DMS79 (cell line): ENCODE data around the gene ARHGAP32.
"Not testable (repeated sequence)": the region's sequence is repeated elsewhere in the genome, so short reads cannot be mapped to it uniquely, and the experiment has no call there.

Source experiments
- DNase-seq: peaks from one replicate; lab custom pipeline; 2025; lab: John Stamatoyannopoulos, UW

The ARHGAP32 gene

GRCh38 chr11:129023968-129024676 lies 168.0 kb downstream of the ARHGAP32 start:
- DNase-seq: no peak

GRCh38 chr11:129021295-129021694 lies 170.8 kb downstream of the ARHGAP32 start:
- DNase-seq: no peak

DNA sequence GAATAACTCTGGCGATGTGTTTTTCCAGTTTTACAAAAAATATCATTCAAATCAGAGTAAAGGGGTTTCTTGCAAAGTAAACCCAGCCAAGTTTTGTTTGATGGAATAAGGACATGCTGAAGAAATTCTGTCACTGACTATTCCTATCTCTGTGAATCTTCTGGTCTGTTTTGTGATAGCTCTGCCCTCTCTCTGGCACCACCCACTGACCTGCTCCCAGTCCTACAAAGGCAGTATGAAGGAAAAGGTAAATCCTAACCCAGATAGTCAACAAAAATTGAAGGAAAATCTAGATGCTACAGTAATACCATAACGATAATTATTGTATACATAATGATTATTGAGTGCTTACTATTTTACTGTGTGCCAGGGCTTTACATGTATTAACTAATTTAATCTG lies 173.1 kb downstream of the ARHGAP32 start:
- no peak for DNase-seq

DNA sequence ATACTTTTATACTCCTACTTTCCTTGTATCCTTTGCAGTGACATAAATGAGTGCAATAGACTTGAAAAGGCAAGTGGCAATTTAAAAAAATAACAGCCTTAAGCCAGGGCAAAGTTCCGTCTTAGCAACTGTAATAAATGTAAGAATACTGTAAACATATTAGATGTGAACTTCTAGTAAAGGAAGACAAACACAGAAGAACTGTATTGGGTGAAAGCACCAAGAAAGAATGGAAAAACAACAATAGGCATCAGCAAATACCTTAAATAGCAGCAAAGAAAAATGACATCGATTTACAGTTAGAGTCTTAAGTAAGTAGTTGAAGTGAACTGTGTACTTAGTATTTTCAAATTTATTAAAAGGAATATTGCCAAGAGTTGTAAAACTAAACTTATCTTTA lies 174.0 kb downstream of the ARHGAP32 start:
- DNase-seq: no peak

DNA sequence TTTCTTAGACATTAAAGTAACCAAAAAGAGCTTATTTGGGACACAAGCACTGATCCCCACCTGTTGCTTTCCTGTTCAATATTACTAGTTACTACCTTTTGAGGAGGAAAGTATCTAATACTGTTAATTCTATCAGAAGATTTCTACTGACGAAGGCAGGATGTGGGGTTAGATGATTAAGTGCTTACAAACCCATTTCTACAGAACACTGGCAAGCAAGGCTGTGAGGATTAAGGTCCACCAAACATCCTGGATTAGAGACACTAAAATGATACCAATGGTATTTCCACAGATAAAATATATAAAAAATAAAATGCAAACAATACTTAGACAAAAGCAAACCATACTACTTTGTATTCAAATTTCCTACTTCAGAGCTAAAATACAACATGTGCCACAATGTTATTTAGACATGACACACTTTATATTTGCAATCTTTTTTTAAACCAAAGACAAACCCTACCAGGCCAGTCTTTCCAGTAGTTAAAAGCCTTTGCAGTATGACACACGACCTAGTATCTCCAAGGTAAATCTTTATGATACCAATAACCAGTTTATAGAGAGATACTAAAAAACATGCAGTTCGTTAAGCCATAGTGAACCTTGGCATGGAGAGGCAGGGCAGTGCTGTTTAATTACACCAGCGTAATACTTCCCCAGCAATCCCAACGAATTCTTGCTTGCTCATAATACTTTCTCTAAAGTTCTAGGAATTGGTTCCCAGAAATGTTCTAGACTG lies 178.2 kb downstream of the ARHGAP32 start:
- DNase-seq: no peak

- DNase-seq: no peak
These were observed 179.2 kb downstream of the ARHGAP32 start for GRCh38 chr11:129012880-129013279.

DNA sequence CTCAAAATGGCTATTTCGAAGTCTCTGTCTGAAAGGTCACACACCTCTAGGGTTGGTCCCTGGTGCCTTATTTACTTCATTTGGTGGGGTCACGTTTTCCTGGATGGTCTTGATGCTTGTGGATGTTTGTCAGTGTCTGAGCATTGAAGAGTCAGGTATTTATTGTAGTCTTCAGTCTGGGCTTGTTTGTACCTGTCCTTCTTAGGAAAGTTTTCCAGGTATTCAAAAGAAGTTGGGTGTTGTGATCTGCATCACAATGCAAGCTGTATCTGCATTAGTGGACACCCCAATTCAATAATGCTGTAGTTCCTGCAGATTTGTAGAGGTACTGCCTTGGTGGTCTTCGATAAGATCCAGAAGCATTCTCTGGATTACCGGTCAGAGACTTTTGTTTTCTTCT lies 186.0 kb downstream of the ARHGAP32 start:
- DNase-seq: no peak

- DNase-seq: not testable (repeated sequence)
These were observed 193.0 kb downstream of the ARHGAP32 start for GRCh38 chr11:128999165-128999564.

- no peak for DNase-seq
These were observed 203.7 kb downstream of the ARHGAP32 start for GRCh38 chr11:128988242-128988970.

- no peak for DNase-seq
These were observed 206.2 kb downstream of the ARHGAP32 start for GRCh38 chr11:128985880-128986279.

- no peak for DNase-seq
These were observed 209.1 kb downstream of the ARHGAP32 start for GRCh38 chr11:128983023-128983422.

DNA sequence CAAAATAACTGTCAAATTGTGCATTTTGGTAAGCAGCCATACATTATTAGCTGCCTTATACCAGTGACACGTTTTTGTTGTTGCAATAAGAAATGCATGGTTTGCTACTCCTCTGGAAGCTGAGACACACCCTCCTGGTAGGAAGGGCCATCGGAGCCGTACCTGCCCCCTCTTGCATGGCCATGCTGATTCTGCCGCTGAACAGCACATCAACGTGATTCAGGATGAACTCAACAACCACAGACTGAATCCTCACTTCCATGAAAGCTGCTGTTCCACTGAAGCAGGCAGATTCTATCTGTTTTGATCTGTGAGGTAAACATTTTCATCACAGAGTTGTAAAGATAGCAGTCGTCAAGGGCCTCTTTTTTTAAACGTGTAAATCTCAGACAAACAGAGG lies 210.9 kb downstream of the ARHGAP32 start:
- DNase-seq: no peak

DNA sequence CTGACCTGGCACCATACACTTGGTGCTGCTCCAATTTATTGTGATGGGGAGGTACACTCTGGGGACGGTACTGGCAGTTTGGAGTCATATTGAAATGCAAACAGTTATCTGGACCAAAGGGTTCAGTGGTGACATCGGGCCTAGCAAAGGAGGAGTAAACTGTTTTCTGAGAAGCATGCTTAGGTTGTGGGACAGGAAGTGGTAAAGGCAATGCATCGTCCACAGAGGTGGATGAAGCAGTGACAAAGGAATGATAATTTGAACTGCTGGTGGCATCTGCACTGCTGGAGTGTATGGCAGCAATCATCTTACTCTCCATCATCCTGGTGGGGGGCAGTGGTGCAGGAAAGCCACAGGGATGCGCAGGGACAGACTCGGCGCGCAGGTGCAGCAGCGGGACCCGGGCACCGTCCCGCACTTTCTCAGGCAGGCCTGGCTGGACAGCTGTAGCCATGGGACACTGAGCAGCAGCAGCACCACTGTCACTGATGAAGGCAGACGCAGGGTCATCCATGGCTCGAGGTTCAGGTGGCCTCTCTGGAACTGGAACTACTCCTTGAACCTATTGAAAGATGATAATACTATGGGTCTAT lies 221.4 kb downstream of the ARHGAP32 start:
- no peak for DNase-seq

- DNase-seq: no peak
These were observed 223.2 kb downstream of the ARHGAP32 start for GRCh38 chr11:128968916-128969315.

- no peak for DNase-seq
These were observed 224.5 kb downstream of the ARHGAP32 start for GRCh38 chr11:128967578-128967977.

- no peak for DNase-seq
These were observed 226.6 kb downstream of the ARHGAP32 start for GRCh38 chr11:128965485-128965884.

- peak; percentile 81 for DNase-seq
These were observed 227.6 kb downstream of the ARHGAP32 start for GRCh38 chr11:128964463-128964930.

DNA sequence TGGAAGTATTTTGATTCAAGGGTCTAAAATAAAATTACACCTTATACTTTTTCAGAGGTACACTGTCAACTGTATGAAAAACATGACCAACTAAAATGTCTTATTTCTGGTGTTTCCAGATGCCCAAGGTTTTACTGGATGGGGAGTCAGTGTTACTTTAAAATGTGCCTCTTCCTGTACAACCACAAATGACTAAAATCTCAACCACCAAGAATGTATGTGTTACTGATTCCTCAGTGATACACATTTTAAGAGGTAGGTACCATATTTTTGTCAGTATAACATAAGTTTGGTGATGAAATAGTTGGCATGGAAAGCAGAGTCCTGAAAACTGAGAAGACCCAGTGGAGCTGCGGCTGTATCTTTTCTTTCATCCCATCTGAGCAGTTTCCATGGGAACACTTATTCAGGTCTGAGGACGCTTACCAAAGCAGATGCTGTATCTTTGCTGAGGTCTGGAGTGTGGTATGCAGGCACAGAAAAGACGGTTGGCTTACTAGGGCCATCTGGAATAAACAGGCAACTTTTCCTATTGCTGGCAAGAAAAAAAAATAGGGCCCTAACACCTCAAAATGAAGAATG lies 228.3 kb downstream of the ARHGAP32 start:
- peak; percentile 57 for DNase-seq

DNA sequence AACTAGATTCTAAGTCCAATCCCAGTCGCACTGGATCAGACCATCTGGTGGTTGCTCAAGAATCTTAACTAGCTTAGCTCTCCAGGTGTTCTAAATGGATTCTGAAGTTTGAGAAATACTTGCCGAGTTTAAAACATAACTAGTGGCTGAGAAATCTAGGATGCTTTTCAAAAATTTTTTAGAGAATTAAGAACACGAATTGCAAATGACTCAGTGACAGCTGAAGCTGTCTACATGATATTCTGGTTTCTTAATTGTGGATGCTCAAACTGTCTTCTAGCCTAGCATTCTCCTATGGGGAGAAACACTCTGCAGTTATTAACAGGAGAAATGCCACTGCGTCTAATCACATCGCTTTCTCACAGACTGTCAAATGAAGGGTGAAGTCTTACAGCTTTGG lies 229.2 kb downstream of the ARHGAP32 start:
- no peak for DNase-seq

- DNase-seq: no peak
These were observed 230.5 kb downstream of the ARHGAP32 start for GRCh38 chr11:128961645-128962044.

GRCh38 chr11:128957202-128957482 lies 235.0 kb downstream of the ARHGAP32 start:
- DNase-seq: no peak
